Measurements from ENCODE around the gene POU2F3.

GRCh38 chr11:120200677-120201076 lies 39.3 kb upstream of the POU2F3 start:
- TF ChIP-seq REST (IDR thresholded peaks at IDR 0.05; ENCODE audit: insufficient read depth in 1 of 2, low read depth in 2 of 2, low read length in 2 of 2) = no peak
- no peak for TF ChIP-seq POLR2AphosphoS5 (IDR thresholded peaks at IDR 0.05; ENCODE audit: low read depth, low read length)
- TF ChIP-seq SIN3A (IDR thresholded peaks at IDR 0.05; ENCODE audit: borderline replicate concordance, insufficient read depth, low read length) = no peak
- no peak for TF ChIP-seq TAF1 (IDR thresholded peaks at IDR 0.05; ENCODE audit: borderline replicate concordance, insufficient read depth, low read length)
- no peak for TF ChIP-seq FOXP2 (optimal IDR thresholded peaks at IDR 0.05; ENCODE audit: borderline replicate concordance, extremely low read depth, extremely low read length, insufficient read depth)
